K562 (cell line): Measurements from ENCODE around the gene TM2D3. TPM values are rescaled to one million over a fixed set of nuclear protein-coding genes. Genes with fewer than 3 reads are reported as not detected.

ENCODE experiments used
- ATAC-seq: fragments of 200-7000 bp; cut with Tn5 transposase; 3 replicates; pipeline ENCODE4 v1.9.1; 2020; ENCODE audit warnings: moderate library complexity
- BruUV-seq: library from RNA; stranded (reverse); fragments of 400-500 nt; replicated peaks from 2 replicates; lab custom pipeline; 2021; lab: Mats Ljungman, UMichigan
- CTCF ChIA-PET: fragments of 300-600 bp; formaldehyde crosslinking; extraction: SDS; loops from one replicate; lab custom pipeline; 2021; ENCODE audit warnings: low intra/inter-chr PET ratio; lab: Yijun Ruan, JAX
- POLR2A ChIA-PET: fragments of 300-600, 350-650 bp; sonication (Branson Sonifier 250); formaldehyde crosslinking; extraction: SDS; loops from one replicate; lab custom pipeline; 2021; ENCODE audit warnings: antibody characterized with exemption, inconsistent platforms; lab: Yijun Ruan, JAX
- DNase-seq, 4 experiments: peaks; one replicate each; pipeline versions ENCODE4 v3.0.0 to v3.0.0-alpha.2; 2011 to 2018; ENCODE audit warnings: low spot score in 3 of 4, mixed read lengths in 3 of 4; ENCODE audit errors: extremely low read depth in 1 of 4
- FAIRE-seq: peaks from 2 replicates; lab custom pipeline; 2011; peaks lifted over from hg19 to GRCh38; lab: Jason Lieb, UNC
- H2AFZ ChIP-seq: 2 replicates; pipeline ENCODE4 v1.6.0; 2011; ENCODE audit warnings: low read depth, low read length, control low read depth, inconsistent platforms
- H3K27ac ChIP-seq: fragments of 200-600 bp; 3 replicates; pipeline ENCODE4 v1.8.0; 2011; ENCODE audit warnings: low read depth, mild to moderate bottlenecking, control low read depth, inconsistent platforms, low read length, moderate library complexity, mixed read lengths; ENCODE audit errors: extremely low read depth
- H3K27me3 ChIP-seq, 2 experiments: fragments of 300-600 bp in 1 of 2; 2 replicates in 1 of 2; 3 replicates in 1 of 2; pipeline versions ENCODE4 v1.6.0 to v1.8.0; 2011; ENCODE audit warnings: inconsistent platforms in 2 of 2, low read length in 2 of 2, mild to moderate bottlenecking in 1 of 2, mixed read lengths in 1 of 2, moderate library complexity in 1 of 2; ENCODE audit not compliant: control insufficient read depth in 2 of 2, insufficient read depth in 2 of 2
- H3K36me3 ChIP-seq: fragments of 300-600 bp; 3 replicates; pipeline ENCODE4 v1.8.0; 2011; ENCODE audit warnings: mild to moderate bottlenecking, low read length, inconsistent platforms; ENCODE audit not compliant: control insufficient read depth, insufficient read depth
- H3K4me1 ChIP-seq, 2 experiments: fragments of 200-600 bp in 1 of 2; replicated peaks in 1 of 2; 2 replicates in 1 of 2; 3 replicates in 1 of 2; pipeline versions ENCODE4 v1.5.1 to v1.8.0; 2011; ENCODE audit warnings: inconsistent platforms in 2 of 2, low read length in 2 of 2, mild to moderate bottlenecking in 1 of 2, mixed read lengths in 1 of 2, moderate library complexity in 1 of 2; ENCODE audit not compliant: control insufficient read depth in 2 of 2, insufficient read depth in 2 of 2
- H3K4me2 ChIP-seq: 2 replicates; pipeline ENCODE4 v1.6.1; 2011; ENCODE audit warnings: low read length, control low read depth, inconsistent platforms, mixed read lengths; ENCODE audit not compliant: insufficient read depth
- H3K4me3 ChIP-seq: fragments of 200-600 bp; sonication (generic), shearing (Covaris generic); 2 replicates; pipeline ENCODE4 v1.5.1; 2016; ENCODE audit warnings: control low read depth, inconsistent platforms
- H3K79me2 ChIP-seq: fragments of 200-600 bp; 3 replicates; pipeline ENCODE4 v1.8.0; 2011; ENCODE audit warnings: low read length, inconsistent platforms; ENCODE audit not compliant: control insufficient read depth, insufficient read depth
- H3K9ac ChIP-seq, 2 experiments: 2 replicates each; pipeline versions ENCODE4 v1.6.0 to v1.6.1; 2011; ENCODE audit warnings: low read depth in 2 of 2, low read length in 2 of 2, control low read depth in 1 of 2, inconsistent platforms in 1 of 2, mild to moderate bottlenecking in 1 of 2, mixed read lengths in 1 of 2; ENCODE audit not compliant: insufficient read depth in 1 of 2
- H3K9me1 ChIP-seq: one replicate; pipeline ENCODE4 v1.6.0; 2011; ENCODE audit warnings: inconsistent platforms, mild to moderate bottlenecking, low read length, moderate library complexity; ENCODE audit not compliant: control insufficient read depth, insufficient read depth
- H3K9me3 ChIP-seq: replicated peaks from 2 replicates; pipeline ENCODE4 v1.5.1; 2011; ENCODE audit warnings: low read depth, low read length, inconsistent platforms; ENCODE audit not compliant: control insufficient read depth, insufficient read depth
- H4K20me1 ChIP-seq: replicated peaks from 2 replicates; pipeline ENCODE4 v1.6.1; 2011; ENCODE audit warnings: low read length, inconsistent platforms, mixed read lengths; ENCODE audit not compliant: control insufficient read depth, insufficient read depth
- ETV1 ChIP-seq: fragments of 450-650 bp; conservative IDR thresholded peaks from 2 replicates; pipeline ENCODE4 v1.6.1; 2016; ENCODE audit warnings: missing genetic modification characterization, control low read depth, low read depth, missing compliant biosample characterization
- FOSL1 ChIP-seq: fragments of 200-800 bp; sonication (Bioruptor generic); conservative IDR thresholded peaks from 2 replicates; pipeline ENCODE4 v1.6.1; 2016; ENCODE audit warnings: missing genetic modification characterization, missing compliant biosample characterization
- FOXK2 ChIP-seq, 2 experiments: fragments of 450-650 bp; IDR thresholded peaks in 1 of 2; conservative IDR thresholded peaks in 1 of 2; 2 replicates each; pipeline ENCODE4 v1.6.1; 2016; ENCODE audit warnings: low read depth in 2 of 2, mild to moderate bottlenecking in 1 of 2
- MYNN ChIP-seq, 2 experiments: sonication (generic); formaldehyde crosslinking in 1 of 2; IDR thresholded peaks; 2 replicates each; pipeline versions ENCODE4 v1.5.0 to v1.6.1; 2016 to 2020; ENCODE audit warnings: antibody characterized with exemption in 1 of 2, missing genetic modification reagents in 1 of 2
- ZBTB49 ChIP-seq: sonication (generic); formaldehyde crosslinking; IDR thresholded peaks from 2 replicates; pipeline ENCODE4 v1.8.0; 2022; ENCODE audit warnings: missing genetic modification reagents, mild to moderate bottlenecking, borderline replicate concordance
- ZNF511 ChIP-seq: sonication (generic); formaldehyde crosslinking; IDR thresholded peaks from 2 replicates; pipeline ENCODE4 v1.8.0; 2022; ENCODE audit warnings: mild to moderate bottlenecking, missing genetic modification reagents
- ZNF75A ChIP-seq: fragments of 450-650 bp; formaldehyde crosslinking; IDR thresholded peaks from 2 replicates; pipeline ENCODE4 v1.4.0; 2020; ENCODE audit warnings: mild to moderate bottlenecking
- ZNF79 ChIP-seq: fragments of 250-450 bp; sonication (Bioruptor Pico); IDR thresholded peaks from 2 replicates; pipeline ENCODE4 v1.4.0; 2020; ENCODE audit warnings: low read depth, mild to moderate bottlenecking, moderate library complexity
- WGBS: fragments of 100-300 bp; shearing (Covaris generic); methylation state at CpG from one replicate; pipeline ENCODE4 v1.1.6; 2016; ENCODE audit warnings: low coverage, mixed read lengths; ENCODE audit not compliant: insufficient coverage; ENCODE audit errors: missing lambda C conversion rate; 5-methylcytosine and 5-hydroxymethylcytosine counted together
- in situ Hi-C: fragments of 300-500 bp; cut with MboI; formaldehyde crosslinking; loops from 4 replicates; pipeline ENCODE4 v1.15.0; 2018; ENCODE audit warnings: inconsistent platforms, mixed read lengths
- intact Hi-C: fragments of 100-400 bp; cut with micrococcal nuclease; formaldehyde crosslinking; loops from 2 replicates; pipeline ENCODE4 v1.14.2; 2022
- polyA plus RNA-seq, 8 experiments: library from polyadenylated mRNA; depleted of rRNA in 4 of 8; stranded (reverse) in 5 of 8; unstranded in 3 of 8; fragments of >200 nt; fragmentation: Nextera tagmentation in 2 of 8; fragmentation: Illumina TruSeq in 1 of 8; extraction: Ambion mirVana in 2 of 8; extraction: Trizol in 1 of 8; gene quantifications; 2 replicates each; pipeline versions ENCODE4 v1.2.1 to v1.2.3, GENCODE V29; 2011 to 2014; ENCODE audit warnings: inconsistent platforms in 1 of 8, missing spikeins in 1 of 8
- total RNA-seq, 7 experiments: library from RNA; depleted of rRNA in 6 of 7; stranded (reverse); fragments of >200 nt in 6 of 7; fragmentation: Illumina TruSeq in 2 of 7; extraction: Trizol in 2 of 7; gene quantifications; 2 replicates each; pipeline versions ENCODE4 v1.2.1 to v1.2.3, GENCODE V29; 2011 to 2021; ENCODE audit warnings: low replicate concordance in 1 of 7

TM2D3 gene
- total and polyA plus RNA-seq, 9 of the 15 experiments (the other 6 are each of a cell fraction or from before 2014, with no cell fraction given): 16.5 to 67.9 (median 31.3) TPM

GRCh38 chr15:101684384-101684783 lies 32.2 kb upstream of the TM2D3 start:
- CTCF ChIA-PET: no interaction called here
- 17% methylated on average over 1 of the region's 1 CpG for WGBS

More at GRCh38 chr15:101684384-101684783, 32.2 kb upstream of the TM2D3 start:
- FAIRE-seq (no peak), DNase-seq (no peak), ATAC-seq (no peak)
- H3K4me1 ChIP-seq: no peaks in the 10 kb centered on the region
- peaks cover 24% of the 10 kb centered on the region; the same call in 2 of the 3 replicates for H3K36me3 ChIP-seq
- H3K9me1 ChIP-seq: no peaks in the 10 kb centered on the region
- H4K20me1 ChIP-seq: no peaks in the 10 kb centered on the region
- in situ Hi-C loops: no loop called here
- H3K9me3 ChIP-seq: no peaks in the 10 kb centered on the region
- no peaks in the 10 kb centered on the region for H3K27me3 ChIP-seq
- H3K4me3 ChIP-seq: no peak overlapping the region
- POLR2A ChIA-PET: no interaction called here
- 0 out of 2 replicates have a peak, but pooled peaks have one; percentile 34 for TF ChIP-seq ZNF79 (CRISPR knock-in tag)
- TF ChIP-seq FOSL1 (tag): peak; percentile 79
- no peak for TF ChIP-seq FOXK2 (conservative IDR thresholded peaks at IDR 0.05 in 1 of 2, IDR thresholded peaks at IDR 0.05 in 1 of 2; ENCODE audit: low read depth in 2 of 2)
- no peak for TF ChIP-seq MYNN (IDR thresholded peaks at IDR 0.05)
- TF ChIP-seq MYNN (CRISPR knock-in tag; IDR thresholded peaks at IDR 0.05): no peak
- no peak for TF ChIP-seq ETV1 (tag)
- no peak for TF ChIP-seq ZNF511 (CRISPR knock-in tag)
- TF ChIP-seq ZNF75A (CRISPR knock-in tag): no peak
- no peak for TF ChIP-seq ZBTB49 (CRISPR knock-in tag)
- H3K9ac ChIP-seq: no peak overlapping the region
- BruUV-seq: no TSS peak
- H3K79me2 ChIP-seq: no peaks in the 10 kb centered on the region
- H3K27ac ChIP-seq: no peak overlapping the region
- H2AFZ ChIP-seq: no peak overlapping the region
- H3K4me2 ChIP-seq: no peak overlapping the region
- intact Hi-C loops: no loop called here
